ENCODE results near the gene NUP210L. TPM values are rescaled to one million over a fixed set of nuclear protein-coding genes. Genes with fewer than 3 reads are reported as not detected.

NUP210L gene
- total and polyA plus RNA-seq, 2 donors (not counting 3 experiments of a cell fraction or from before 2014, with no cell fraction given) = 0.01 to 0.07 TPM

DNA sequence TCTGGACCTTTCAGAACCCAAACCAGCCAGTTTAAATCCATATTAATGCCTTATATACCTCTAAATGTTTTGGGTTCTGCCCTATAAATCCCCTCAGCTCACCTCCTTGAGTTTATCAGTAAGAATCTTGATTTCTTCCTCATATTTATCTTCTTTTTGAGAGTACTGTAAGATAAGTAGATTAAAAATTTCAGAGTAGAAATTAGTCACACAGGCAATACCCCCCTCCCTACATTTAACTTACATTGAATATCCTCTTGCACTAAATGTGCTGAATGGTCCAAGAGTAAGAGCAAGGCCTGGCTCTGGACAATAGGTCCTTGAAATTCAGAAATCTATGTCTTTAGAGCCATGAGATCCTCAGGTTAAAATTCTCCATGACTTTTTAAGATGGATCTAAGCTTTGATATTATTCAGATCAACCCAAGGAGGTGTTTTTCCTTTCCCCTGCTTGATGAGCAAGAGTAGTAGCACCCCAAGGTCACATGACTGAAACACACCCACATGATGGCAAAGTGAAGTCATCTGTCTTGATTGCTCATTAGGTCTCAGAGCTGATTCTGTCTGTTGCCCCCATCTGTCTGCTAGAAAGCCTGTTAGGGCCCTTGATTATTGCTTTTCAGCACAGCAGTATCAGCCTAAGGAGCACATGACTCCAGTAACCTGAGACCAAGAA is 15.8 kb upstream of the NUP210L start:
- no peaks in the 10 kb centered on the region for H3K9me1 ChIP-seq (replicated peaks; ENCODE audit: control insufficient read depth, extremely low read depth, insufficient read depth, low read length)
- dilution Hi-C loops (cut with MboI; ENCODE audit: extremely low pct_ligation_motif_present, low sequenced_read_pairs) = no loop called here

More for the DNA sequence above, 15.8 kb upstream of the NUP210L start:
- H3K36me3 ChIP-seq (ENCODE audit: control insufficient read depth in 2 of 2, extremely low read depth in 1 of 2, insufficient read depth in 2 of 2, low read length in 2 of 2) = peaks cover 57 to 63% of the 10 kb centered on the region in 2 experiments
- peaks cover 82% of the 10 kb centered on the region for H3K79me2 ChIP-seq (ENCODE audit: control insufficient read depth, insufficient read depth, low read length)
- H3K4me2 ChIP-seq (ENCODE audit: insufficient read depth, low read length) = no peak overlapping the region
- no peaks in the 10 kb centered on the region for H3K27me3 ChIP-seq (ENCODE audit: control insufficient read depth in 2 of 2, insufficient read depth in 2 of 2, low read length in 2 of 2)
- peaks cover 2% of the 10 kb centered on the region for H3K4me1 ChIP-seq (ENCODE audit: control insufficient read depth, extremely low read depth, insufficient read depth, low read length)
- H2AFZ ChIP-seq (ENCODE audit: low read depth, low read length) = no peak overlapping the region
- DNase-seq (ENCODE audit: low read depth, low spot score) (no peak), FAIRE-seq (no peak)
- POLR2A ChIA-PET = no interaction called here
- no TSS peak for BruUV-seq (replicated peaks)
- H3K27ac ChIP-seq (ENCODE audit: insufficient read depth, low read depth, low read length) = no peak overlapping the region
- TF ChIP-seq POLR2A (IDR thresholded peaks at IDR 0.05; ENCODE audit: low read depth, low read length) (no peak), FOS (IDR thresholded peaks at IDR 0.05; ENCODE audit: borderline replicate concordance, insufficient read depth, low read length) (no peak), GATA2 (IDR thresholded peaks at IDR 0.05; ENCODE audit: insufficient read depth, insufficient read length, low read depth, low read length) (no peak), JUN (IDR thresholded peaks at IDR 0.05; ENCODE audit: borderline replicate concordance, insufficient read depth, insufficient read length, low read depth) (no peak), POLR2AphosphoS5 (IDR thresholded peaks at IDR 0.05; ENCODE audit: insufficient read depth, low read depth, low read length) (no peak)
- TF ChIP-seq, protein P1, sequence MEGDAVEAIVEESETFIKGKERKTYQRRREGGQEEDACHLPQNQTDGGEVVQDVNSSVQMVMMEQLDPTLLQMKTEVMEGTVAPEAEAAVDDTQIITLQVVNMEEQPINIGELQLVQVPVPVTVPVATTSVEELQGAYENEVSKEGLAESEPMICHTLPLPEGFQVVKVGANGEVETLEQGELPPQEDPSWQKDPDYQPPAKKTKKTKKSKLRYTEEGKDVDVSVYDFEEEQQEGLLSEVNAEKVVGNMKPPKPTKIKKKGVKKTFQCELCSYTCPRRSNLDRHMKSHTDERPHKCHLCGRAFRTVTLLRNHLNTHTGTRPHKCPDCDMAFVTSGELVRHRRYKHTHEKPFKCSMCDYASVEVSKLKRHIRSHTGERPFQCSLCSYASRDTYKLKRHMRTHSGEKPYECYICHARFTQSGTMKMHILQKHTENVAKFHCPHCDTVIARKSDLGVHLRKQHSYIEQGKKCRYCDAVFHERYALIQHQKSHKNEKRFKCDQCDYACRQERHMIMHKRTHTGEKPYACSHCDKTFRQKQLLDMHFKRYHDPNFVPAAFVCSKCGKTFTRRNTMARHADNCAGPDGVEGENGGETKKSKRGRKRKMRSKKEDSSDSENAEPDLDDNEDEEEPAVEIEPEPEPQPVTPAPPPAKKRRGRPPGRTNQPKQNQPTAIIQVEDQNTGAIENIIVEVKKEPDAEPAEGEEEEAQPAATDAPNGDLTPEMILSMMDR (IDR thresholded peaks at IDR 0.05; ENCODE audit: extremely low read depth in 1 of 2, insufficient read depth in 1 of 2, low read depth in 1 of 2, low read length in 2 of 2) = no peak
- TF ChIP-seq, protein P2, sequence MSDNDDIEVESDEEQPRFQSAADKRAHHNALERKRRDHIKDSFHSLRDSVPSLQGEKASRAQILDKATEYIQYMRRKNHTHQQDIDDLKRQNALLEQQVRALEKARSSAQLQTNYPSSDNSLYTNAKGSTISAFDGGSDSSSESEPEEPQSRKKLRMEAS (IDR thresholded peaks at IDR 0.05; ENCODE audit: insufficient read depth, insufficient read length) = no peak
- H3K4me3 ChIP-seq (replicated peaks in 1 of 3; ENCODE audit: insufficient read depth in 1 of 3, low read depth in 1 of 3, low read length in 3 of 3) = no peak overlapping the region
- CTCF ChIA-PET = no interaction called here
- intact Hi-C loops (cut with micrococcal nuclease) = no loop called here
- H3K9me3 ChIP-seq (replicated peaks; ENCODE audit: control insufficient read depth, insufficient read depth, low read length) = no peaks in the 10 kb centered on the region
- peaks cover 9% of the 10 kb centered on the region for H4K20me1 ChIP-seq (replicated peaks; ENCODE audit: control insufficient read depth, extremely low read depth, insufficient read depth, low read length)
- H3K9ac ChIP-seq (replicated peaks; ENCODE audit: extremely low read depth, insufficient read depth, low read length) = no peak overlapping the region

All from endothelial cell of umbilical vein (primary cell).